Type B pancreatic cell (in vitro differentiated cells): ENCODE measurements around the gene RAB30. TPM values are rescaled to one million over a fixed set of nuclear protein-coding genes. Genes with fewer than 3 reads are reported as not detected.

Experiments
- DNase-seq: peaks from one replicate; pipeline ENCODE4 v3.0.0; 2021; ENCODE audit warnings: mixed read lengths; ENCODE audit not compliant: unreplicated experiment; ENCODE audit errors: extremely low spot score
- H3K27ac Mint-ChIP-seq: 2 replicates; pipeline ENCODE4 v1.8.0; 2021; ENCODE audit warnings: mild to moderate bottlenecking, mixed read lengths
- H3K27me3 Mint-ChIP-seq: 2 replicates; pipeline ENCODE4 v1.8.0; 2021; ENCODE audit warnings: mixed read lengths
- H3K36me3 Mint-ChIP-seq: 2 replicates; pipeline ENCODE4 v1.8.0; 2021; ENCODE audit warnings: mixed read lengths
- H3K4me1 Mint-ChIP-seq: one replicate; pipeline ENCODE4 v1.8.0; 2021; ENCODE audit warnings: mixed read lengths; ENCODE audit not compliant: unreplicated experiment
- H3K4me3 Mint-ChIP-seq: 2 replicates; pipeline ENCODE4 v1.8.0; 2021; ENCODE audit warnings: mild to moderate bottlenecking, mixed read lengths
- H3K9me3 Mint-ChIP-seq: 2 replicates; pipeline ENCODE4 v1.8.0; 2021; ENCODE audit warnings: mixed read lengths
- CTCF ChIP-seq: fragments of 200-600 bp; sonication (generic); conservative IDR thresholded peaks from 2 replicates; pipeline ENCODE4 v1.5.0; 2021; ENCODE audit warnings: antibody characterized with exemption, mild to moderate bottlenecking
- total RNA-seq: library from RNA; stranded (reverse); gene quantifications from 2 replicates; pipeline ENCODE4 v1.2.1, GENCODE V29; 2021; ENCODE audit warnings: low replicate concordance

RAB30 gene
- total RNA-seq, 1 donor from 2014 or later: 13.8 TPM

- no peak for TF ChIP-seq CTCF
- Mint-ChIP-seq H3K9me3 (no peaks in the 10 kb centered on the region), H3K27ac (peak overlapping the region; percentile 82), H3K27me3 (no peaks in the 10 kb centered on the region), H3K36me3 (peaks cover 7% of the 10 kb centered on the region), H3K4me3 (no peak overlapping the region), H3K4me1 (peaks cover 8% of the 10 kb centered on the region)
- DNase-seq: no peak
Observed at GRCh38 chr11:83063073-83063754, 8.5 kb downstream of the RAB30 start.

- Mint-ChIP-seq H3K4me3 (no peak overlapping the region), H3K27ac (no peak overlapping the region), H3K4me1 (peaks cover 8% of the 10 kb centered on the region), H3K27me3 (no peaks in the 10 kb centered on the region), H3K9me3 (no peaks in the 10 kb centered on the region), H3K36me3 (peaks cover 7% of the 10 kb centered on the region)
- TF ChIP-seq CTCF: no peak
- no peak for DNase-seq
Observed at GRCh38 chr11:83061883-83062282, 9.8 kb downstream of the RAB30 start.

GRCh38 chr11:83060965-83061364 lies 10.7 kb downstream of the RAB30 start:
- Mint-ChIP-seq H3K36me3 (peaks cover 7% of the 10 kb centered on the region), H3K27me3 (no peaks in the 10 kb centered on the region), H3K9me3 (no peaks in the 10 kb centered on the region), H3K27ac (no peak overlapping the region), H3K4me1 (peaks cover 8% of the 10 kb centered on the region), H3K4me3 (no peak overlapping the region)
- no peak for DNase-seq
- TF ChIP-seq CTCF: no peak

- DNase-seq: no peak
- Mint-ChIP-seq H3K4me3 (no peak overlapping the region), H3K27ac (no peak overlapping the region), H3K9me3 (no peaks in the 10 kb centered on the region), H3K4me1 (peaks cover under 1% of the 10 kb centered on the region), H3K36me3 (peaks cover 3% of the 10 kb centered on the region), H3K27me3 (no peaks in the 10 kb centered on the region)
- TF ChIP-seq CTCF: no peak
Observed at GRCh38 chr11:83057721-83058120, 14.0 kb downstream of the RAB30 start.

GRCh38 chr11:83056611-83057010 lies 15.1 kb downstream of the RAB30 start:
- peaks cover 12% of the 10 kb centered on the region for H3K4me1 Mint-ChIP-seq
- H3K9me3 Mint-ChIP-seq: peaks cover 2% of the 10 kb centered on the region
- H3K27me3 Mint-ChIP-seq: no peaks in the 10 kb centered on the region
- no peak overlapping the region for H3K27ac Mint-ChIP-seq
- TF ChIP-seq CTCF: no peak
- H3K4me3 Mint-ChIP-seq: no peak overlapping the region
- peaks cover 5% of the 10 kb centered on the region for H3K36me3 Mint-ChIP-seq
- no peak for DNase-seq
